GM20000 (cell line): Measurements from ENCODE around the gene MPRIP.
"Not testable (repeated sequence)": the region's sequence is repeated elsewhere in the genome, so short reads cannot be mapped to it uniquely, and the experiment has no call there.

ENCODE experiments used
- DNase-seq: peaks from one replicate; pipeline ENCODE4 v3.0.0; 2012; ENCODE audit warnings: low spot score
- CTCF ChIP-seq: IDR thresholded peaks from 2 replicates; pipeline ENCODE4 v1.5.1; 2012; ENCODE audit warnings: mild to moderate bottlenecking, control low read depth; ENCODE audit errors: extremely low read depth, missing control alignments

The MPRIP gene

GRCh38 chr17:17156511-17156910 is 114.3 kb downstream of the MPRIP start:
- TF ChIP-seq CTCF: no peak

DNA sequence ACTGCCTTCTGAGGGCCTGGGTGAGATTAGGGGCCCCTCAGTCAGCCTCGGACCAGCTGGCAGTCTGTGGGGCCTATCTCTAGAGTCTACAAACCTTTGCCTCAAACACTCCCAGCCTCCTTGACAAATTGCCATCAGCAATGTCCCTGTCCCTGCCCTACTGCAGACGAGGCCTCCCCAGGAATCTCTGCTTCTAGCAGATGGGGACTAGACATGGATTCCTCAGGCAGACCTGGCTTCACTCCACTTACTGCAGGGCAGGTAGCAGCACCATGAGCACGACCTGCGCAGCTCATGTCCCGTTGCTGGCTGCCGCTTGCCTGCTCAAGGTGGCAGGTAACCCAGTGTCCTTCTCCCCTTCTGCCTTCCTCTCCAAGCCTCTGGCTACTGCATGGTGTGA is 114.8 kb downstream of the MPRIP start:
- no peak for TF ChIP-seq CTCF

More at GRCh38 chr17:17156511-17156910, 114.3 kb downstream of the MPRIP start:
- no peak for DNase-seq

GRCh38 chr17:17158506-17158905 is 116.2 kb downstream of the MPRIP start:
- not testable (repeated sequence) for DNase-seq

More for the DNA sequence above, 114.8 kb downstream of the MPRIP start:
- no peak for DNase-seq

GRCh38 chr17:17159571-17159970 is 117.3 kb downstream of the MPRIP start:
- no peak for DNase-seq
- TF ChIP-seq CTCF: no peak

GRCh38 chr17:17161121-17161520 is 118.9 kb downstream of the MPRIP start:
- TF ChIP-seq CTCF: no peak
- no peak for DNase-seq

DNA sequence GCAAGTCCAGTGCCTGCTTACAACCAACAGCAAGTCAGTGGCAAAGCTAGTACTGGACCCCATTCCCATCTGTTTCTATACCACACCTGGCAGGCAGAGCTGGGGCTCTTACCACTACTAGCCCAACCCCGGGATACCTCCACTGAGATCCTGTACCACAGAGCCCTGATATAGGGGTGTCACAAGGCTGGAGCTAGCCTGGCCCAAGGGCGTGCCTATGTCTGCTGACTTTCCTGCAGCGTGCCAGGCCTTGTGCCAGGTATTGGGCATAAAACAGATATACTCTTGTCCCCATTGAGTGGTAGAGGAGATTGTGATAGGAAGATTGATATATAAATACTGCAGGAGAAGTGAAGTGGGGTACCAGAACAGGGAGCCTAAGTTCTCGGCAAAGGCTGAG is 119.5 kb downstream of the MPRIP start:
- no peak for TF ChIP-seq CTCF

DNA sequence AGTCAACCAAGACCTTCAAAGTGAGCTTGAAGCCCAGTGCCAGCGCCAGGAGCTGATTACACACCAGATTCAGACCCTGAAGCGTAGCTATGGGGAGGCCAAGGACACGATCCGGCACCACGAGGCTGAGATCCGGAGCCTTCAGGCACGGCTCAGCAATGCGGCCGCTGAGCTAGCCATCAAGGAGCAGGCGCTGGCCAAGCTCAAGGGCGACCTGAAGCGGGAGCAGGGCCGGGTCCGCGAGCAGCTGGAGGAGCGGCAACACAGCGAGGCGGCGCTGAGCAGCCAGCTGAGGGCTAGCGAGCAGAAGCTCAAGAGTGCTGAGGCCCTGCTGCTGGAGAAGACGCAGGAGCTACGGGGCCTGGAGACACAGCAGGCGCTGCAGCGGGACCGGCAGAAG is 121.9 kb downstream of the MPRIP start:
- no peak for TF ChIP-seq CTCF
- DNase-seq: no peak

More for the DNA sequence above, 119.5 kb downstream of the MPRIP start:
- DNase-seq: no peak

DNA sequence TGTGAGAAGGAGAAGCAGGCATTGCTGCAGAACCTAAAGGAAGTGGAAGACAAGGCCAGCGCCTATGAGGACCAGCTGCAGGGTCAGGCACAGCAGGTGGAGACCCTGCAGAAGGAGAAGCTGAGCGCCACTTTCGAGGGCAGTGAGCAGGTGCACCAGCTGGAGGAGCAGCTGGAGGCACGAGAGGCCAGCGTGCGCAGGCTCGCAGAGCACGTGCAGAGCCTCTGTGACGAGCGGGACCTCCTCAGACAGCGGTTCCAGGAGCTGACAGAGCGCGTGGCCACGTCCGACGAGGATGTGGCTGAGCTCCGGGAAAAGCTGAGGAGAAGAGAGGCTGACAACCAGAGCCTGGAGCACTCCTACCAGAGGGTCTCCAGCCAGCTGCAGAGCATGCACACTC is 122.4 kb downstream of the MPRIP start:
- DNase-seq: no peak
- TF ChIP-seq CTCF: no peak
